ENCODE data around the gene VPS54. TPM values are rescaled to one million over a fixed set of nuclear protein-coding genes. Genes with fewer than 3 reads are reported as not detected.
"Not testable (repeated sequence)": the region's sequence is repeated elsewhere in the genome, so short reads cannot be mapped to it uniquely, and the experiment has no call there.

VPS54 gene
- total RNA-seq, 1 experiment from 2014 or later, result 10.6 TPM

DNA sequence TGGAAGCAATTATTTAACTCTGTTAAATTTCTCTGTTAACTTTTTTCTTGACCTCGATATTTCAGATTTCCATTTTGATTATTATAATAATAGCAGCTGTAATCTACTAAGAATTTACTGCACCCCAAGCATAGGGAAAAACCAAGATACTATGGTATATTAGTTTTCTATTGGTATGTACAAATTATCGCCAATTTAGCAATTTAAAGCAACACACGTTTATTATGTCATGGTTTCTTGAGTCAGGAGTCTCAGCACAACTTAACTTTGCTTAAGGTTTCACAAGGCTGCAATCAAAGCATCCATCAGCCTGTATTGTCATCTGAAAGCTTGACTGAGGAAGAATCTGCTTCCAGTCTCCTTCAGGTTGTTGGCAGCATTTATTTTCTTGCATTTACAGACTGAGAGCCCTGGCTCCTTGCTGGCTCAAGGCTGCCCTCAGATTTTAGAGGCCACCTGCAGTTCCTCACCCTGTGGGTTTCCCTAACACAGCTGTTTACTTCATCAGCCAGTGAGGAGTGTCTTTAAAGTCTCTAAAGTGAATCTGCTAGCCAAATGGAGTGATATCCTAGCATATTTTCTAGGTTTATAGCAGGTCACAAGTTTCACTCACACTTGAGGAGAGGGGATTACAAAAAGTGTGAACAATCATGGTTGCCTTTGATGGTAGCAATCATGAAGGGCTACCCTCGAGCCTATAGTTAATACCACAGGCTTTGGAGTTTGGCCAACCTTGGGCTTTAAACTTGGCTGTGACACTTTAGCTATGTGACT, 4.4 kb upstream of the VPS54 start:
- no peak for DNase-seq (ENCODE audit: low spot score)

DNA sequence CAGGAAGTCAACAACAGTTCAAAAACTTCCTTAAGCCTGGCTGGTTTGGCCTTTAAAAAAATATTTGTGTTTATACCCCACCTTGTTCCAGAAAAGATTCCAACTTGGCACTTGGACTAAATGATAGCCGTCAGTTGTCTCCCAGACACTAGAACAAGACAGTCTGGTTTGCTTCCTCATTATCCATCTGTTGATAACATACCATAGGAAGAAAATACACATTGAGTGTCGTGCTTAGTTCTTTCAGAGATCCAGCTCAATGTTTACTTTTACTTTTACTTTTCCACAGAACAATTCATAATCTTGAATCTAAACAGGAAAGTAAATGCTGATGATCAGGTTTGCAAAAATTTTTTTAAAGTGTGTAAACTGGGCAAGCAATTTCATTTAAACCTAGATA, 2.4 kb upstream of the VPS54 start:
- DNase-seq (ENCODE audit: low spot score), result peak; percentile 9

DNA sequence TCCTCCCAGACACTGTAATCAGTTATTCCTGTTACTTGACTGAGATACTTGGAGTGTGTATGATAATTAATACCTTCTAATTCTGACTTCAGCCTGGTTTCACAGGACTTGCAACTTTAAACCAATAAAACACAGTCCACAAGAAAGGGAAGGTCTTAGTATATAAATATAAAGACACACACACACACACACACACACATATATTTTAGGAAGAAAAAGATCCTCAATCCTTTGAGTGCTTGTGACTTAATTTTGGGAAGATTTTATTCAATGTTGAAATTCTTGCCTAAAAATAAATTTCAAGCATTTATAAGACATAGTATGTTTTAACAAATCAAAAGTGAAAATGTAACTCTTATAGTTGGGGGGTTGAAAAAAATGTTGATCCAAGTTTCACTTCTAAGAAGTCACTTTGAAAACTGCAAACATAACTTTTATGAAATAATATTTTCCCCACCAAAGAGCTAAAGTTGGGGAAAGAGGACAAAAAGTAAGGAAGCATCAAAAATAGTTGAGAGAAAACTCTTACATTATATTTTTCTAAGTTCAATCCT, 824 bp upstream of the VPS54 start:
- no peak for DNase-seq (ENCODE audit: low spot score)

DNA sequence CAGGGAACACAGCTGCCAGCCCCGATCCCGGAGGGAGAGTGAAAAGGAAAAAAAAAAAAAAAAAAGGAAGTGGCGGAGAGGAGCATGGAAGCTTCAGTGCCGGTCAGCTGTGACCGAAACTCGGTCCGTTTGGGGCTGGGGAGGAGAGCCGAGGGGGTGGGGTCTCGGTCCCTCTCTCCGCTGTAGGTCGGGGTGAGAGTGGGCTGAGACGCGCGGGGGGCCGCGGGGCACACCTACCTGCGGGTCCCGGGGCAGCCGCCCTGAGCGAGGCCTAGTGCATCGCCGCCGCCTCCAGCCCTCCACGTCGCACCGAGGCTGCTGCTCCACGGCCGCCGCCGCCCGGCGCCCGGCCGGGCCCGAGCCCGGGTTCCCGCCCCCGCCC, 536 bp downstream of the VPS54 start:
- DNase-seq (ENCODE audit: low spot score), result no peak

DNA sequence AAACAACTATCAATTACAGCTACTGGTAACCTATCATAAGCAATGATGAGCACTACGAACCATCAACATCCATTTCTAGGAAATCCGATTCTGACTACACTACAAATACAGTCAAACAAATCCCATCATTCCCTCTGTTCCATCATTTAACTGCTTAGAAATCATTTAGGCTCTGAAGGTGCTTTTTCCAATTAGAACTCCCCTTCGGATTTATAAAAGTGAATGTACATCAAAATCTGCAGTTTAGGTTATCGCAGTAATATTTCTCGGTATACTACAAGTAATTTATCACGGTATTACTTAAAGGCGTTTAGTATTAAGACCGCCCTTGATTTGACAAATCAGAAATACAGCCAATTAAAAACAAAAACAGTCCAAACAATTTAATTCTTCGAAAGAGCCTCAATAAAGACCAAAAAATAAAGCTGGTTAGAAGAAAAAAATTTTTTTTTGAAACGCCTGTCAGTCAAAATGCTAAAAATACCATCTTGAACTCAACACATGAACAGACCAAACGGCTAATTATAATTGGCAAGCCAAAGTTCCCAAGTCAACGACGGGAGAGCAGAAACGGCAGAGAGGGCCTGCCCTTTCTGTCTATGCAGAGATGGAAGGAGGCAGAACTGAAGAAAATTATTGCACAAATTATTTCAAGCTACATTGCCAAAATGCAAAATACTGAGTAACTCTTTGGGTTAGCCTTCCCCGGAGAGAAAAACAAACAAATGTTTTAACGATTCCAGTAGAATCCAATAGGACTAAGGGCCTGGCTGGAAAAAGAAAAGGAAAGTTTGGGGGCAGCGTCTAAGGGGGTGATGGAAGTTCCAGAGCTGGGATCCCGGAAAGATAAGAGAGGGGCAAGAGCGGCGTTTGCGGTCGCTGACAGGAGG, 1.2 kb downstream of the VPS54 start:
- peak; percentile 61 for DNase-seq (ENCODE audit: low spot score)

DNA sequence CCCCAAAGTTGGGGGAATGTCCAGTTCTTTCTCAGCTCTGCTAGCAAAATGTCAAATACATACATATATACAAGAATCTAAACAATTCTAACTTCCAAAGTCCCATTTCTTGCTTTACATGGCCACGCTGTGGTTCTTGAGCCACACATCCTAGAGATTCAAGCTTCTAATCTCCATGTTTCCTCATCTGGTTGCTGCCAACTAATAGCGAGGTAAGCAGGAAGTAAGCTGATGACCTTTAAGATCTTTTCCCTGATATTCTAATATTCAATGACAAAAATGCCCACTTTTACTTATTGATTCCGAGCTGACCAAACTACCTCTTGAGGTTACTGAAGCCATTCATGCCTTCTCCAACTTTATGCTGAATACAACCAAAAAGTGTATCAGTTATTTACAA, 3.3 kb downstream of the VPS54 start:
- DNase-seq (ENCODE audit: low spot score), result no peak

DNA sequence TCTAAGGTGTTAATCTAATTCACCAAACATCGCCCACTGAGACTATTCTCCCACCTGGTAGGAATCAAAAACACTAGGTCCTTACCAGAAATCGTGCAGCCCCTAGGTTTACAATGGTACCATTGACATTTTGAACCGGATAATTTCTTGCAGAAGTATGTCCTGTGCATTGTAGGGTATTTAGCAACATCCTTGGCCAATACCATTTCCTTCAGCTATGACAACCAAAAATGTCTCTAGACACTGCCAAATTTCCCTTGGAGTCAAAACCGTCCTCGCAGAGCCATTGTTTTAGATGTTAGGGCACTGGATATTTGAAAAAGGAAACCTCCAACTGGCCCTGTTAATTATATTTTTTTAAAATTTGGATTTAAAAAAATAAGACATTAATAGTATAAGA, 3.8 kb downstream of the VPS54 start:
- no peak for DNase-seq (ENCODE audit: low spot score)

DNA sequence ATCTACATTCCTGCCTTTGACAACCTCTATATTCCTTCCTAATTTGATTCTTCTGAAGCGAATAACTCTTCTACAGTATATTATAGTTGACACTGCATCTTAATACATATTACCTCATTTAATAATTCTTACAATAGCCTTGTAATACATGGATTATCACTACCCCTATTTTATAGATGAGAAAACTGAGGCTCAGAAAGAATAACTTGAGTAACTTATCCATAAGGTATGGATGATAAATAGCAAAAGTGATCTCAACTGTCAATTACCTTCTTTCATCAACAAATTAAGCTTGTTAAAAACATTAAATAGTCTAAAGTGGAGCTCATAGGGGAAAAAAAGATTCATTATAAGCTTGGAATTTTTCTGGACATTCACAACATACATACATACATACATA, 4.6 kb downstream of the VPS54 start:
- DNase-seq (ENCODE audit: low spot score), result no peak

DNA sequence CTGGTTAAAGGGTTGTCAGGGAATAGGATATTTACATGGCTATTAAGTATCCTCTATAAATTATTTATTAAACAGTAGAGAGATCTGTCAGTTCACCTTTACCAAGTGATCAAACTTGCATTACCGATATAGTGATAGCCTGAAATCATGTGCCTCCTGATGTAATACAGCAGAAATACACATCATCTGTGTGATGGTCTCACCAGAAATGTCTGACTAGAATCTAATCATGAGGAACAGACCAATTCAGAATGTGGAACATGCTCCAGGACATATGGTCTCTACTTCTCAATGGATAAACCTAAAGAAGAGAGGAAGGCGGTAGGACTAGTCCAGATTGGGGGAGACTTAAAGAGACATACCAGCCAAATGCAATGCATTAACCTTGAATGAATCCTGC, 6.2 kb downstream of the VPS54 start:
- DNase-seq (ENCODE audit: low spot score), result no peak

DNA sequence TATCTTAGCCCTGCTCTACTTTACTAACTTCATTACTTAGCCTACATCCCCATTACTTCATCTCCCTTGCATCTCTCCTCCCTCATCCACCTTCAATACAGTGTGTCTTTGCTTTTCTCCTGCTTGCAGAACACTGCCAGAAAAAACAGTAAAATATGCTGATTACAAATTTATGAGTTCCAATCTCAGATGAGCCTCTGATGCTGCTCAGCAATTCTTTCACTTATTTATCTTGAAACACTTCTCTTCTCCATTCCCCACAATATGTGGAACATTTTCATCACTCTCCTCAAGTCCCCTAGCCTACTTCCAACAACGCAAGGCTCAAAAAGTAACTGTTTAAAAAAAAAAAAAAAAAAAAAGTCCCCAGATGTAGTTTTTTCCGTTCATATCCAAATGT, 7.1 kb downstream of the VPS54 start:
- DNase-seq (ENCODE audit: low spot score), result no peak

DNA sequence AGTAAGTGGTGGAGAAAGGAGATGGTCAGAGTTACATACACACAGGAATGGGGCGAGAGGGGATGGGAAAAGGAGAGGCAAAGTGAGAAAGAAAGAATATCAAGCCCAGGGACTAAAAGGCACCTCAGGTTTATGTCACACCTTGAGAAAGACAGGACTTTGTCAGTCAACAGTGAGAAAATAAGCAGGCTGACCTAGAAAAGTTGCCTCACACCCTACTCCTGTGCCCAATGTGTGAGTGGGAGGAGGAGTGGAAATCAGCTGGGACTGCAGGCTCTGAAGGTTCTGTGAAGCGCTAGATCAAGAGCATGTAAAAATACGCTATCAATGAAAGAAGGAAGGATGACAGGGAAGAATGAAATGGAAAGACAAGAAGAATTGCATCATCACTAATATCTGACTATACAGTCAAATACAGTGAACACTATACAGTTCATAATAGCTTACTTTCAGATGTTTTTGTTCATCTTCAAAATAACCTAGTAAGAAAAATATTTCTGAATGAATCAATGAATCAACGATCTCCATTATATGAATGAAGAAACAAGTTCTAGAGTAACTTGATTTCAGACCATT, 10.7 kb downstream of the VPS54 start:
- no peak for DNase-seq (ENCODE audit: low spot score)

DNA sequence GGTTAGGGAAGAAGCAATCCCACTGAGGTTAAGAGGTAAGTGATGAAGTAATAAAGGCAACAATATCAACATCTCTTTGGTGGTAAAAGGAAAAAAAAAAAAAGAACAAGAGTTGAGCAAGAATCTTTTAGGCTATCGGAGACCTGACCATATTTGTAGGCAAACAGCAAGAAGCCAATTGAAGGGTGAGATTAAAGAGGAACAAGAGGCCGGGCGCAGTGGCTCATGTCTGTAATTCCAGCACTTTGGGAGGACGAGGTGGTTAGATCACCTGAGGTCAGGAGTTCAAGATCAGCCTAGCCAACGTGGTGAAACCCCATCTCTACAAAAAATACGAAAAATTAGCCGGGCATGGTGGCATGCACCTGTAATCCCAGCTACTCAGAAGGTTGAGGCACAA, 11.3 kb downstream of the VPS54 start:
- no peak for DNase-seq (ENCODE audit: low spot score)

DNA sequence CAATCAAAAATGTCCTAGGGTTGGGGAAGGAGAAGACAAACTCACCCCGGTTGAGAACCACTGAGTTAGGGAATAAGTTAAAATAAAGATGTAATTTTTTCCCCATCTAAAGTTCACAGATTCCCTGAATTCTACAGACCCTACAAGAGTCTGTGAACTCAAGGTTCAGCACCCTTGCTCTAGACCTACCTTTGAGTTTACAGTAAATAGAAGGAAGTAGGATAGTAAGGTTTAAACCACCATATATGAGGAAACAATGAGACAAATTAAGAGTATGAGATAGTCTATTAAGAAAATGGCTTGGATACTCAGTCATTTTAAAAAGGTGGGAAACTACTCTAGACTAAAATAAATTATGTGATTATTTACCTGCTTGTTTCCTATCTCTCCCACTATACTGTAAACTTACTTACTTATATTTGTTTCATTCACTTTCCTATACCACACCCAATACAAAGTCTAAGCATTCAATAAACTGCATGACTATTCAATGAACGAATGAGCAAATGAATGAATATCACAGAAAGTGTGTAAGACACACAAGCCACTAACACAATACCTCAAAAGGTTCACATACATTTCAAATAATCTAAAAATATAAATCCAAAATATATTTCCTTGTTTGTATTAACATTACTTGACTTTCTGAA, 13.4 kb downstream of the VPS54 start:
- DNase-seq (ENCODE audit: low spot score), result no peak

DNA sequence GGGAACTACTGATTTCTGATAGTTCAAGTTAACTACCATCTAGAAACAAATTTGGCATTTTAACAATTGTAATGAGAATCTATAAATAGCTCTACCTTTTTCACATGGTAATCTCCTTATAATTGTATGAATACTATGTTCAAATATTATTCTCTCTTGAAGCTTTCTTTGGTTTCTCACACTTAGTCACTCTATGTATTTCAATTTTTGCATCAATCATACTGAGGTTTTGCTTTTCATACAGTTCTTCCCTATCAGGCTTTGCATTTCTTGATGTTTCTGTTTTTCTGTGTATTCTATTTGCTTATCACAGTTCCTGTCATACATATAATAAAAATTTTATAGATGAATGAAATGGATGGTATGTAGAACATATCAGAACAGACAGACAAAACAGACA, 16.0 kb downstream of the VPS54 start:
- no peak for DNase-seq (ENCODE audit: low spot score)

DNA sequence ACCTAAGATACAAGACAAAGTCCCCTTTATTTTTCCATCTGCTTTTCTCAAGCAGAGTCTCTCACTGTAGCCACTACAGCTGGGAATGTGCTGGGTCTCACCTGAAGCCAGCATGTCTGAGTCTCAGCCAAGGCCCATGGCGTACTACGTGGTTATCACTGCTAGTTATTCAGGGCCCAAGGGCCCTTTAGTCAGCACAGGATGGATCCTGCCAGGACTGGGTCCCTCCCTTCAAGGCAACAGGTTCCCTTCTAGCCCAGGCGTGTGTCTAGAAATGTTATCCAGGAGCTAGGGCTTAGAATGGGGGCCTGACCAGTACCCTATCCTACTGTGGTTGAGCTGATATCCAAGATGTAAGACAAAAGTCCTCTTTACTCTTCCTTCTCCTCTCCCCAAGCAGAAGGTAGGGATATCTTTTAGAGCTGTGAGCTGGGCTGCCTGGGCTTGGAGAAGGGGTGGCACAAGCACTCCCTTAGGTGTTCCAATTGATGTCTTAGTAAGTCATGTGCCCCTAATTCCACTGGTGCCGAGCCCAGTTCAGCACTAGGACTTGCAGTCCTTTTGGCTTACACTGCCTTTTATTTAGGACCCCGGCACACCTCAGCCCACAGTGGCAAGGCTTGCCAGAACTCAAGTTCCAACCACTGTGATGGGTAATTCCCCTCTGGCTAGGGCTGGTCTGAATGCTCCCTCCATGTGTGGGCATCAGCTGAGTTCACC, 17.7 kb downstream of the VPS54 start:
- DNase-seq (ENCODE audit: low spot score), result no peak

DNA sequence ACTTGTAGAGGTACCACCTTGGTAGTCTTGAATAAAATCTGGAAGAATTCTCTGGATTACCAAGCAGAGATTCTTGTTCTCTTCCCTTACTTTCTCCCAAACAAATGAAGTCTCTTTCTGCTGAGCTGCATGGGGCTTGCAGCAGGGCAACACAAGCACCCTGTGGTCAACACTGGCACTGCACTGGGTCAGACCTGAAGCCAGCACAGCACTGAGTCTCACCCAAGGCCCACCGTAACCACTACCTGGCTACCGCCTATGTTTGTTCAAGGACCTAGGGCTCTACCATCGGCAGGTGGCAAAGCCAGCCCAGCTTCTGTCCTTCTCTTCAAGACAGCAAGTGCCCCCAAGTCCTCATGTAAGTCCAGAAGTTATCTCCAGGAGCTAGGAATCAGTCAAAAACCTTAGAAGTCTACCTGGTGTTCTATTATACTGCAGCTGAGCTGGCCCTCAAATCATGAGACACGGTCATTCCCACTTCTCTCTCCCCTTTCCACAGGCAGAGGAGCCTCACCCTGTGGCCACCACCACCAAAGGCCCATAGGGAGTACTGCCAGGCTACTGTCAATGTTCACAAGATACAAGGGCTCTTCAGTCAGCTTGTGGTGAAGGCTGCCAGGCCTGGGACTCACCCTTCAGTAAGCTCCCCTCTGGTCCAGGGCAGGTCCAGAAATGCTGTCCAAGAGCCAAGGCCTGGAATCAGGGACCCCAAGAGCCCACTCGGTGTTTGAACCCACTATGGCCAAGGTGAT, 18.4 kb downstream of the VPS54 start:
- peak; percentile 23 for DNase-seq (ENCODE audit: low spot score)

DNA sequence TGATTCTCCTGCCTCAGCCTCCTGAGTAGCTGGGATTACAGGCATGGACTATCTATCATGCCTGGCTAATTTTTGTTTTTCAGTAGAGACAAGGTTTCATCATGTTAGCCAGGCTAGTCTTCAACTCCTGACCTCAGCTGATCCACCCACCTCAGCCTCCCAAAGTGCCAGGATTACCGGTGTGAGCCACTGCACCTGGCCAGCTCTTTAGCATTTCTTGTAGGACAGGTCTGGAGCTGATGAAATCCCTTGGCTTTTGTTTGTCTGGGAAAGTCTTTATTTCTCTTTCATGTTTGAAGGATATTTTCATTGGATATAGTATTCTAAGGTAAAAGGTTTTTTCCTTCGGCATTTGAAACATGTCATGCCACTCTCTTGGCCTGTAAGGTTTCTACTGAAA, 20.2 kb downstream of the VPS54 start:
- DNase-seq (ENCODE audit: low spot score), result no peak

DNA sequence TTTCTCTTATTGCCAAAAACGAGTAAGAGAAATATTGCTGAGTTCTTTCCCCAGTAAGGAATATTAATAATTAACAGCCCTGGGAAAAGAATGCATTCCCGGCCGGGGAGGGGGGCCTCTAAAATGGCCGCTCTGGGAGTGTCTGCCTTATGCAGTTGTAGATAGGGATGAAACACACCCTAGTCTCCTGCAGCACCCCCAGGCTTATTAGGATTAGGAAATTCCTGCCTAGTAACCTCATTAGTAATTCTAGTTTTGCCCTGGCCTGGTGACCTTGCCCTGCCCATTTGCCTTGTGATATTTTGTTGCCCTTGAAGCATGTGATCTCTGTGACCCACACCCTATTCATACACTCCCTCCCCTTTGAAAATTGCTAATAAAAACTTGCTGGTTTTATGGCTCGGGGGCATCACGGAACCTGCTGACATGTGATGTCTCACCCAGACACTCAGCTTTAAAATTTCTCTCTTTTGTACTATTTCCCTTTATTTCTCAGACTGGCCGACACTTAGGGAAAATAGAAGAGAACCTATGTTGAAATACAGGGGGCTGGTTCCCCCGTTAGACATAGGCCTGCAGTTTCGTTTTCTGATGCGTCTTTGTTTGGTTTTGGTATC, 22.5 kb downstream of the VPS54 start:
- not testable (repeated sequence) for DNase-seq (ENCODE audit: low spot score)

DNA sequence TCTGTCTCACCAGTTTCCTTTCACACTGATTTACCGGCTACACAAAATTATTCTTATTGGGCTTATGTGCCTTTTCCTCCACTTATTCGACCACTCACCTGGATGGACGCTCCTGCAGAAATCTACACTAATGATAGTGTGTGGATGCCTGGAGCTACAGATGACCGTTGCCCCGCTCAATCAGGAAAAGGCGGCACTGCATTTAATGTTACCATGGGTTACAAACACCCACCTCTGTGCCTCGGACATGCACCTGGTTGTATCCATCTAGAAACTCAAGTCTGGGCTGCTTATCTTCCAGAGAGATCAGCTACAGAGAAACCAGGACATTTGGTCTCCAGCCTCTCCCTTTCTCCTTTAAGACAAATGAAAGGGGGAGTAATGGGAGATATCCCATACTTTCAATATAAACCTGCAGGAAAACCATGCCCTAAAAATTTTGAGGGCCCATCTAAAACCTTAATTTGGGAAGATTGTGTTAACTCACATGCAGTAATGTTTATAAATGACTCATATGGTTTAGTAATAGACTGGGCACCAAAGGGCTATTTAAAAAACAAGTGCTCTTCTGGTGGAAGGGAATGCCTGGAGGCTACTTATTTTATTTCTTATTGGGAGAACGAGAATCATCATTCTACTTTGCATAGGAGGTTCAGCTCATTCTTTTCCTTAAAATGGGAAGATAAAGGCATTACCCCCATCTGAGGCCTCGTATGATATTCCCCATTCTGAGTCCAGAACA, 24.7 kb downstream of the VPS54 start:
- not testable (repeated sequence) for DNase-seq (ENCODE audit: low spot score)

Measured in HT-29 (cell line).